Liver (tissue), 9 donors: Measurements from ENCODE around the gene CLCA1. TPM values are rescaled to one million over a fixed set of nuclear protein-coding genes. Genes with fewer than 3 reads are reported as not detected.

Experiments used
- DNase-seq: peaks from one replicate; pipeline ENCODE4 v3.0.0-alpha.2; 2017; ENCODE audit warnings: low spot score
- H3K27ac ChIP-seq, 2 donors: one replicate each; pipeline ENCODE4 v1.7.0; 2013; ENCODE audit warnings: inconsistent platforms in 2 of 2, low read length in 2 of 2, control low read depth in 1 of 2, low read depth in 1 of 2, mild to moderate bottlenecking in 1 of 2
- H3K27me3 ChIP-seq, 4 donors: one replicate each; pipeline versions ENCODE4 v1.6.1 to v1.7.0; 2013; ENCODE audit warnings: low read length in 3 of 4, inconsistent platforms in 1 of 4, mild to moderate bottlenecking in 1 of 4, moderate library complexity in 1 of 4; ENCODE audit not compliant: control insufficient read depth in 4 of 4, insufficient read depth in 4 of 4
- H3K36me3 ChIP-seq, 4 donors: one replicate each; pipeline versions ENCODE4 v1.6.1 to v1.7.0; 2013; ENCODE audit warnings: low read length in 3 of 4, mild to moderate bottlenecking in 3 of 4, low read depth in 1 of 4, moderate library complexity in 1 of 4; ENCODE audit not compliant: control insufficient read depth in 4 of 4, insufficient read depth in 3 of 4
- H3K4me1 ChIP-seq, 4 donors: one replicate each; pipeline versions ENCODE4 v1.6.1 to v1.7.0; 2013; ENCODE audit warnings: low read length in 3 of 4, mild to moderate bottlenecking in 3 of 4, moderate library complexity in 1 of 4; ENCODE audit not compliant: control insufficient read depth in 4 of 4, insufficient read depth in 4 of 4
- H3K4me3 ChIP-seq, 3 donors: one replicate each; pipeline versions ENCODE4 v1.6.1 to v1.7.0; 2013; ENCODE audit warnings: low read length in 3 of 3, control low read depth in 1 of 3, low read depth in 1 of 3, mild to moderate bottlenecking in 1 of 3
- H3K9ac ChIP-seq, 2 donors: one replicate each; pipeline ENCODE4 v1.7.0; 2013; ENCODE audit warnings: low read length in 2 of 2, mild to moderate bottlenecking in 2 of 2, moderate library complexity in 2 of 2, control low read depth in 1 of 2, low read depth in 1 of 2
- H3K9me3 ChIP-seq, 4 donors: one replicate each; pipeline versions ENCODE4 v1.6.1 to v1.7.0; 2013; ENCODE audit warnings: low read length in 3 of 4; ENCODE audit not compliant: control insufficient read depth in 4 of 4
- EGR1 ChIP-seq, 2 donors: IDR thresholded peaks; 2 replicates each; pipeline ENCODE4 v1.6.1; 2016 to 2018; ENCODE audit warnings: antibody characterized with exemption in 2 of 2, low read depth in 2 of 2
- FOXA1 ChIP-seq: IDR thresholded peaks from 2 replicates; pipeline ENCODE4 v1.6.1; 2016; ENCODE audit warnings: antibody characterized with exemption
- FOXA2 ChIP-seq: IDR thresholded peaks from 2 replicates; pipeline ENCODE4 v1.6.1; 2016; ENCODE audit warnings: antibody characterized with exemption
- HNF4G ChIP-seq: IDR thresholded peaks from 2 replicates; pipeline ENCODE4 v1.6.1; 2016; ENCODE audit warnings: antibody characterized with exemption
- JUND ChIP-seq, 2 donors: IDR thresholded peaks; 2 replicates each; pipeline ENCODE4 v1.6.1; 2016; ENCODE audit warnings: antibody characterized with exemption in 2 of 2
- NR2F2 ChIP-seq: IDR thresholded peaks from 2 replicates; pipeline ENCODE4 v1.6.1; 2016; ENCODE audit warnings: antibody characterized with exemption
- RAD21 ChIP-seq, 2 donors: IDR thresholded peaks; 2 replicates each; pipeline ENCODE4 v1.6.1; 2016; ENCODE audit warnings: antibody characterized with exemption in 2 of 2, mild to moderate bottlenecking in 2 of 2
- REST ChIP-seq: IDR thresholded peaks from 2 replicates; pipeline ENCODE4 v1.6.1; 2016; ENCODE audit warnings: antibody characterized with exemption, mild to moderate bottlenecking
- SP1 ChIP-seq: IDR thresholded peaks from 2 replicates; pipeline ENCODE4 v1.6.1; 2018; ENCODE audit warnings: antibody characterized with exemption, mild to moderate bottlenecking
- TAF1 ChIP-seq: conservative IDR thresholded peaks from 2 replicates; pipeline ENCODE4 v1.6.1; 2016; ENCODE audit warnings: antibody characterized with exemption, mild to moderate bottlenecking
- YY1 ChIP-seq: IDR thresholded peaks from 2 replicates; pipeline ENCODE4 v1.6.1; 2016; ENCODE audit warnings: antibody characterized with exemption, mild to moderate bottlenecking
- ZBTB33 ChIP-seq: IDR thresholded peaks from 2 replicates; pipeline ENCODE4 v1.6.1; 2016; ENCODE audit warnings: antibody characterized with exemption
- WGBS: extraction: QIAGEN DNeasy Blood & Tissue Kit; methylation state at CpG from one replicate; pipeline ENCODE4 v1.1.7; 2013; 5-methylcytosine and 5-hydroxymethylcytosine counted together
- polyA plus RNA-seq, 2 donors: library from polyadenylated mRNA; stranded (reverse) in 1 of 2; unstranded in 1 of 2; fragments of 200-250 nt in 1 of 2; fragments of >200 nt in 1 of 2; fragmentation: Nextera tagmentation in 1 of 2; extraction: Ambion mirVana in 1 of 2; gene quantifications; one replicate each; pipeline versions ENCODE4 v1.2.1 to v1.2.3, GENCODE V29; 2013 to 2015
- total RNA-seq, 2 donors: library from RNA; depleted of rRNA; stranded (reverse); fragments of >200 nt; gene quantifications; one replicate each; pipeline ENCODE4 v1.2.3, GENCODE V29; 2014
- TF ChIP-seq, protein P1 (sequence below): IDR thresholded peaks from 2 replicates; pipeline ENCODE4 v1.6.1; 2016; ENCODE audit warnings: antibody characterized with exemption
- TF ChIP-seq, protein P2 (sequence below): IDR thresholded peaks from 2 replicates; pipeline ENCODE4 v1.6.1; 2016; ENCODE audit warnings: antibody characterized with exemption
- donor health status: healthy.
- donor health status: healthy.
- donor health status: healthy.
- donor health status: healthy.
- donor health status: healthy.

CLCA1 gene
- total and polyA plus RNA-seq, 4 donors = not detected

GRCh38 chr1:86521522-86521891 is 52.8 kb downstream of the CLCA1 start:
- 62% methylated on average over 2 of the region's 2 CpGs for WGBS
- H3K9ac ChIP-seq = no peak overlapping the region

DNA sequence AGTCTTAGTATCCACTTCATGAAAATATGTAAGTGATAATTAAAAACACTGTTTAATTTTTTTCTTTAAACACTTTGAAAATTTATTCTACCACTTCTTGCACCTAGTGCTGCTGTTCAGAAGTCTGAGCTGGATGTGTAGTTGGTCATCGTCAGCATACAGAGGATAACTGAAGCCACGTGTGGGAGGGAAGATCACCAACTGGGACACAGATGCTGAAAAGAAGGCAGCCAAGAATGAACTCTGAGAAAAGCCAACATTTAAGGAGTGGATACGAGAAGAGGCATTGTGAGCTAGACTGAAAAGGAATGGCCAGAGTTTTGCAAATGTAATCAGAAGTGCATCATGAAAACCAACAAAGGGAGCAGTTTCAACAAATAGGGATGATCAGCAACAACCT is 53.5 kb downstream of the CLCA1 start:
- H3K27me3 ChIP-seq = no peaks in the 10 kb centered on the region
- H3K4me1 ChIP-seq = no peaks in the 10 kb centered on the region
- no peaks in the 10 kb centered on the region for H3K36me3 ChIP-seq
- no peak for DNase-seq
- no peak overlapping the region for H3K9ac ChIP-seq
- no peaks in the 10 kb centered on the region for H3K9me3 ChIP-seq
- WGBS = 69% methylated on average over 3 of the region's 3 CpGs
- H3K27ac ChIP-seq = no peak overlapping the region
- no peak overlapping the region for H3K4me3 ChIP-seq
- no peak for TF ChIP-seq NR2F2
- TF ChIP-seq YY1 = no peak
- no peak for TF ChIP-seq TAF1
- TF ChIP-seq ZBTB33 = no peak
- TF ChIP-seq, protein P1, sequence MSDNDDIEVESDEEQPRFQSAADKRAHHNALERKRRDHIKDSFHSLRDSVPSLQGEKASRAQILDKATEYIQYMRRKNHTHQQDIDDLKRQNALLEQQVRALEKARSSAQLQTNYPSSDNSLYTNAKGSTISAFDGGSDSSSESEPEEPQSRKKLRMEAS = no peak

More at GRCh38 chr1:86521522-86521891, 52.8 kb downstream of the CLCA1 start:
- no peaks in the 10 kb centered on the region for H3K27me3 ChIP-seq
- H3K4me3 ChIP-seq = no peak overlapping the region
- no peak overlapping the region for H3K27ac ChIP-seq
- no peak for DNase-seq
- no peaks in the 10 kb centered on the region for H3K9me3 ChIP-seq
- no peaks in the 10 kb centered on the region for H3K4me1 ChIP-seq
- TF ChIP-seq HNF4G (no peak), EGR1 (IDR thresholded peaks at IDR 0.05; ENCODE audit: low read depth in 2 of 2) (no peak), FOXA2 (no peak), NR2F2 (no peak), REST (no peak), FOXA1 (no peak), YY1 (no peak), RAD21 (IDR thresholded peaks at IDR 0.05) (no peak), SP1 (no peak), TAF1 (no peak), JUND (IDR thresholded peaks at IDR 0.05) (no peak)
- TF ChIP-seq, protein P1 = no peak
- TF ChIP-seq, protein P2, sequence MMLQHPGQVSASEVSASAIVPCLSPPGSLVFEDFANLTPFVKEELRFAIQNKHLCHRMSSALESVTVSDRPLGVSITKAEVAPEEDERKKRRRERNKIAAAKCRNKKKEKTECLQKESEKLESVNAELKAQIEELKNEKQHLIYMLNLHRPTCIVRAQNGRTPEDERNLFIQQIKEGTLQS = no peak
- H3K36me3 ChIP-seq = no peaks in the 10 kb centered on the region
